Fibroblast of lung (primary cell): ENCODE measurements around the gene LPP.

Source experiments
- CTCF ChIP-seq, 2 donors: IDR thresholded peaks in 1 of 2; conservative IDR thresholded peaks in 1 of 2; 1 replicate in 1 of 2; 2 replicates in 1 of 2; pipeline ENCODE4 v1.5.1; 2011 to 2012; ENCODE audit warnings: low read length in 2 of 2, control low read depth in 1 of 2, inconsistent platforms in 1 of 2, low read depth in 1 of 2, mild to moderate bottlenecking in 1 of 2
- EZH2 ChIP-seq: IDR thresholded peaks from 2 replicates; pipeline ENCODE4 v1.5.1; 2012; ENCODE audit warnings: low read length, control low read depth, mild to moderate bottlenecking; ENCODE audit errors: missing control alignments

DNA sequence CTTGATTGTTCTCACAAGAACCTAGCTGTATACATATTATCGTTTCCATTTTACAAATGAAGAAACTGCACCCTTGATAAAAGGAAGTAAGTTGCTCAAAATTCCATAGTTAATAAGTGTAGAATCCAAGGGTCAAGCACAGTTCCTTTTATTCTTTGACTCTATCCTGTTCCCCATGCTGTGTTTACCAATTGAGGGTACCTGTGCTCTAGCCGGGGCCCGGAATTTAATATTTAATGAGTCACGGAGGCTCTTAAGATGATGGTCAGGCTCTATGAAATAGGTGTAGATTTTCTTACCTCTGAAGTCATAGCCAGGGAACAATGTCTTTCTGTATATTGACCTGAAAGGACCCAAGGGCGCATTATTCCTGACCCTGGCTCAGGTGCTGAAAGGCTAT is 65.2 kb downstream of the LPP start:
- TF ChIP-seq CTCF (conservative IDR thresholded peaks at IDR 0.05 in 1 of 2, IDR thresholded peaks at IDR 0.05 in 1 of 2; ENCODE audit: low read depth in 1 of 2, low read length in 2 of 2) (no peak), EZH2 (no peak)
